LNCAP (cell line): ENCODE data around the gene ISLR2.

Experiments
- CTCF ChIP-seq: fragments of 450-650 bp; IDR thresholded peaks from 2 replicates; pipeline ENCODE4 v1.5.1; 2017; ENCODE audit warnings: mild to moderate bottlenecking

Gene ISLR2

GRCh38 chr15:74176262-74177214 lies 46.2 kb downstream of the ISLR2 start:
- no peak for TF ChIP-seq CTCF

GRCh38 chr15:74178326-74179100 lies 48.1 kb downstream of the ISLR2 start:
- TF ChIP-seq CTCF: no peak

- no peak for TF ChIP-seq CTCF
Measured at GRCh38 chr15:74179101-74179841, 48.9 kb downstream of the ISLR2 start.

DNA sequence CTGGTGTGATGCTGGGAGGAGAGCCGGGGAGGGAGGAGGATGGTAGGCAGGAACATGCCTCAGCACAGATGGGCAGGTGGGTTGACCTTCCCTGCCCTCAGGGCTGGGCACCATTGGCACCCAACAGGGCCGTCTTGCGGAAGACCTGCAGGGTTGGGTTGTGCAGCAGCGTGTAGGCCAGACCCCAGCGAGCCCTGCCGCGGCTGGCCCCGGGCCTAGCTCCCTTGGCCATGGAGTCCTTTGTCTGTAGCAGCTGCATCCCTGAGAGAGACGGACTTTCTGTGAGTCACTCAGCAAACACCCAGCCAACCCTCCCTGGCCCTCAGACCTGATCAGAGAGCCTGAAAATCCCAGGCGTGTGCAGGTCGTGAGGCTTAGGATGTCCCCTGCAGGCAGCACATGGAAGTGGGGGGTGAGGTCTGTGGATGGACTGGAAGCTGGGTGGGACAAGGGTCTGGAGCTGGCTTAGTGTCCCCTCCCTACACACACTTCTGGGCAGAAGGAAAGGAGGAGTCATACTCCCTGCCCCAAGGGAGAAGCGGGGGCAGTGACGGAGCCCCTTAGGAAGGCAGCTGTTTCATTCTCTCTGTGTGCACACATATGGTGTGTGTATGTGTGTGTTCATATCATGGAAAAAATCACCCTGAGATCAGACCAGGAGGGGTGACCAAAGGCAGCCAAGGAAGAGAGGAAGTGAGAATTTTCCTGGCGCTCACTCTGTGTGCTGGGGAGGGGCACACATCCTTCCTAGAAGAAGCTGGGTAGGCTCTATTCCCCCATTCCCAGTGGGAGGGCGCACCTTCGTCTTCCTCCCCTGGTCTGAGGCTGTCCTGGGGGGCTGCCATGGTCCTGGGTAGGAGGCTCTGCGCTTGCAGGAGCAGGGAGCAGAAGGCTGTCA lies 49.8 kb downstream of the ISLR2 start:
- no peak for TF ChIP-seq CTCF

- no peak for TF ChIP-seq CTCF
Measured at GRCh38 chr15:74180881-74181602, 50.7 kb downstream of the ISLR2 start.

- TF ChIP-seq CTCF: no peak
Measured at GRCh38 chr15:74182131-74182530, 51.7 kb downstream of the ISLR2 start.
